ENCODE results near the gene LRRC8A.
A peak's percentile ranks its signal among the peaks of the same experiment; 100 is the strongest.
"Not testable (repeated sequence)": the region's sequence is repeated elsewhere in the genome, so short reads cannot be mapped to it uniquely, and the experiment has no call there.

The LRRC8A gene

DNA sequence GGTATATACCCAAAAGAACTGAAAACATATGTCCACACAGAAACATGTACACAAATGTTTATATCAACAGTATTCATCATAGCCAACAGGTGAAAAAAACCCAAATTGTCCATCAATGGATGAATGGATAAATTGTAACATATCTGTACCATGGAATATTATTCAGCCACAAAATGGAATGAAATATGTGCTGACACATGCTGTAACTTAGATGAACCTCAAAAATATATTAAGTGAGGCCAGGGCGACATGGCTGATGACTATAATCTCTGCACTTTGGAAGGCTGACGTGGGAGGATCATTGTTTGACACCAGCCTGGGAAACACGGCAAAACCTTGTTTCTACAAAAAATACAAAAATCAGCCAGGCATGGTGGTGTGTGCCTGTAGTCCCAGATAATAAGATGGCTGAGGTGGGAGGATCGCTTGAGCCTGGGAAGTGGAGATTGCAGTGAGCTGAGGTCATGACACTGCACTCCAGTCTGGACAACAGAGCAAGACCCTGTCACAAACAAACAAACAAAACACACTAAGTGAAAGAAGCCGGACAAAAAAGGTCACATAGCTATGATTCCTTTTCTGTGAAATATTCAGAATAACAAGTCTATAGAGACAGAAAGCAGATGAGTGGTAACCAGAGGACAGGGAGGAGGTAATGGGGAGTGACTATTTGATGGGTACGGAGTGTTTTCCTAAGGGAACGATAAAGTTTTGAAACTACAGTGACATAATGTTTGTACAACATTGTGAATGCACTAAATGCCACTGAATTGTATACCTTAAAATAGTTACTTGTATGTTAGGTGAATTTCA lies 11.6 kb upstream of the LRRC8A start:
- no peak for DNase-seq

DNA sequence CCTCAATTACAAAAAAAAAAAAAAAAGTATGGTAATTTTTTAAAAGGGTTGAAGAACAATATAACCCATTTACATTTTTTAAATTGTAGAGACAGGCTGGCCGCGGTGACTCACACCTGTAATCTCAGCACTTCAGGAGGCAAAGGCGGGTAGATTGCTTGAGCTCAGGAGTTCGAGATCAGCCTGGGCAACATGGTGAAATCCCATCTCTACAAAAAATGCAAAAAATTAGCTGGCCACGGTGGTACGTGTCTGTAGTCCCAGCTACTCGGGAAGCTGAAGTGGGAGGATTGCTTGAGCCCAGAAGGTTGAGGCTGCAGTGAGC lies 11.0 kb upstream of the LRRC8A start:
- DNase-seq, result not testable (repeated sequence)

DNA sequence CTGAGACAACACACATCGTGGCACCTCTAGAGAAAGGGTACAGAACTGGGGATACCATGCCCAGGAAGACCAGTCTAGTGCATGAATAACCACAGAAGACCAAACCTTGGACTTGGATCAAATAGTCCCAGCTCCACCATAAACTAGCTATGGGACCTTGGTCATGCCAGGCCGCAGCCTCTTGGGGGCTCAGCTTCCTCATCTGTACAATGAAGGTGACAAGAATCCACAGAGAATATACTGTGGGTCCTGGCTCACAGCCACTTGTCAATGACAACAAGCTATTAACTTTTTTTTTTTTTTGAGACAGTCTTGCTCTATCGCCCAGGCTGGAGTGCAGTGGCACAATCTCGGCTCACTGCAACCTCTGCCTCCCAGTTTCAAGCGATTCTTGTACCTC lies 4.1 kb upstream of the LRRC8A start:
- no peak for DNase-seq

DNA sequence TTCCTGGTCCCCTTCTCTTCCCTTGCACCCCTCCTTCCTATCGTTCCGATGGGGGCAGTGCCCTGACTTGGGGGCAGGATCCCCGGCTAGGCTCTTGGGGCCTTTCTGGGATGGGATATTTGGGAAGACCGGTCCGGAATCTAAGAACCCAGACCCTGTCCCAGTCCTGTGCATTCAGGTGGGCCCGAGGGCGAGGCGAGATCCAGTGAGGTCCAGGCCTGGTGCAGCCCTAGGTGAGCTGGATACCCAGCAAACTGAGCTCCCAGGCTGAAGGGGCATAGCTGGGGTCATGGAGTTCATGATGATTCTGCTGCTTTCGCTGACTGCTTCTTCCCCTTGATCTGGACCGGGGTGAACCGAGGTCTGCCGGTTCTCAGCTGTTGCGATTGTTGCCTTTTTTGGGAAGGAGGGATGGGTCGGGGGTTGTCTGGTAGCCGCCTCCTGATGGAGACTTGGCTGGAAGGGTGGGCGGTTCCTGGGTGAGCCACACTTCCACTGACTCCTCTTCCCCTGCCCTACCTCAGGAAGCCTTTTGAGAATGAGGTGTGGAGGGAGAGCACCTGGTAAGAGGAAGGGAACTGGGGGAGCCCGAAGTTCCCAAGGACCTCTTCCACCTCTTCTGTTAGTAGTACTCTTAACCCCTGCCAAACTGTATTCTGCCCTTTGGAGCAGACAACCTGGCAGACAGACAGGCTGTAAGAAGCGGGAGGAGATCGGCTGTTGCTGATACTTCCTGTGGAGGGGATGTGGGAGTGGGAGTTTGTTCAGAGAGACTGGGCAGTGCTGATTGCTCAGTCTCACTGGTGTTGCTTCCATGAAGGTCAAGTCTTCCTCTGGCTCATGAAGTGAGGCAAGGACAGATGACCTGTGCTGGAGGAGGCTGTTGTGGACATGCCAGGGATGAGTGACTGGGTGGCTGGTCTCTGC lies 1.0 kb downstream of the LRRC8A start:
- DNase-seq, result no peak

DNA sequence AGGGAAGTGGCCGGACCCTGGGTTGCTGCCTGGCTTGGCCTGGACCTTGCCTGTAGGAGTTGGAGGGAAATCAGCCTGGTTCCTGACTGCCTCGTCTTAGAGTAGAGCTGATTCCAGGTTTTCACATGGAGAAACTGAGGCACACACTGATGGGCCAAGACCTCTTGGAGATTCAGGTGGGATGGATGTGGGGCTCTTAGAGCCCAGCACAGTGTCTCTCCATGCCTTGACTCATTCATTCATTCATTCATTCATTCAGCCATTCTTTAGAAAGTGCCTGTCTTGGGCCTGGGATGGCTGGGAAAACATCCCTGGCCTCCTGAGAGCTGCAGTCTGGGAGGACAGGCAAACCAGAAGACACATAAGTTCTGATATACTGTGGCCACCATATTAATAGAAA lies 2.2 kb downstream of the LRRC8A start:
- DNase-seq, result no peak

DNA sequence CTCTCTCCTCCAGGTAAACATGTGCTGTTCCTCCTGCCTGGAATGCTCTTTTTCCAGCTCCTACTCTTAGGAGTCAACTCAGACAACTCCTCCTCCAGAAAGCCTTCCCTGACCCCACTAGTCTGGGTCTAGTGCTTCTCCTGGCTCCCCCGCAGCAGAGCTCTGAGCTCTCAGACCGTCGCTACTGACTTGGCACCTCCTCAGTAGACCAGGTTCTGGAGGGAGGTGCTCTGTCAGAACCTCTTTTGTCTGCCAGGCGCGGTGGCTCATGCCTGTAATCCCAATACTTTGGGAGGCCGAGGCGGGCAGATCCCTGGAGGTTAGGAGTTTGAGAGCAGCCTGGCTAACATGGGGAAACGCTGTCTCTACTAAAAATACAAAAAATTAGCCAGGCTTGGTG lies 3.4 kb downstream of the LRRC8A start:
- no peak for DNase-seq

DNA sequence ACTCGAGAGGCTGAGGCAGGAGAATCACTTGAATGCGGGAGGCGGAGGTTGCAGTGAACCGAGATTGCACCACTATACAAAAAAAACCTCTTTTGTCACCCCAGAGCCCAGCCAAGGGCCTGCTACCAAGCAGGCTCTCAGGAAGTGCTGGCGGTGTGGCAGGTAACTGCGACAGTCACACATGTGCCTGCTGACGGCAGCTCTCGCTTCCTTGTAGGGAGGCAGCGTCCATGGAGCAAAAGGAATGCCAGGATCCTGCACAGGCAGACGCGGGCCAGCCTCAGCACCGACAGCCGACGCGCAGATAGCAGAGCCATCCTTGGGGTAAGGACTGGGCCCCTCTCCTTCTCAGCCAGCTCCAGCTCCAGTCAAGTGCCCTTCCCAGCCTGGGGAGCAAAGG lies 3.9 kb downstream of the LRRC8A start:
- DNase-seq, result no peak

DNA sequence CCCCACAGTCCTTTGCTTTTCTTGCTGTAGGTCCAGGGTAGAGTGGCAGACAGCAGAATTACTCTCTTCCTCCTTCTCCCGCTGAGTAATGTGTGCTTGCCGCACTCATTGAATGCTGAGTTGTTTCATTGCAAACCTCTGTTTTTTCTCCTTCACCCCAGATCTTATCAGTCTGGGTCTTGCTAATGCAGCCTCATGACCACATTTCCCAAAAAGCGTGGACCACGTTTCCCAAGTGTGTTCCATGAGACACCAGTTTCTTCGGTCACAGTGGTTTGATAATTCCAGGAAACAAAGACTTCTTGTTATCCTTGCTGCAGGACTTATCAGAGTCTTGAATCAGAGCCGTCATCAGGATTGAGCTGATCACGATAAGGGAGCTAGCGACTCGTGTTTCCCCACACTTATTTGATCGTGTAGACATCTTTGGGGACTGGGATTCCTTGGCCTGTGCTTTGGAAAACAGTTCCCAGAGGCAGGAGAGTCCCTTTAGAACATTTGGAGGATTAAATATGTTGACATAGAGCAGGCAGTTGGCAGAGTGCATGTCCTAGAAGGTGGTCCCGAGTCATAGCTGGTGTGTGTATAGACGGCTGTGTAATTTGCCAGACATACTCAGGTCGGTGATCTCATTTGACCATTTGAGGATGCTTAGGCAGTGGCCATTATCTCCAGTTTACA lies 4.4 kb downstream of the LRRC8A start:
- no peak for DNase-seq

DNA sequence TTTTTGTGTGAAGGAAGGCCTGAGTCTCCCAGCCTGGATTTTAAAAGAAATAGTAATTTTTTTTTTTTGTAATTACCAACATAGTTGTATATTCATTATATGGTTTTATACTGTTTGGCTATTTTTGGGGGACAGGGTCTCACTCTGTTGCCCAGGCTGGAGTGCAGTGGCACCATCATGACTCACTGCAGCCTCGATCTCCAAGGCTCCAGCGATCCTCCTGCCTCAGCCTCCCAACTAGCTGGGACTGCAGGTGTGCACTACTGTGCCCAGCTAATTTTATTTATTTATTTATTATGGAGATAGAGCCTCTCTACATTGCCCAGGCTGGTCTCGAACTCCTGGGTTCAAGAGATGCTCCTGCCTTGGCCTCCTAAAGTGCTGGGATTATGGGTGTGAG lies 5.1 kb downstream of the LRRC8A start:
- no peak for DNase-seq

DNA sequence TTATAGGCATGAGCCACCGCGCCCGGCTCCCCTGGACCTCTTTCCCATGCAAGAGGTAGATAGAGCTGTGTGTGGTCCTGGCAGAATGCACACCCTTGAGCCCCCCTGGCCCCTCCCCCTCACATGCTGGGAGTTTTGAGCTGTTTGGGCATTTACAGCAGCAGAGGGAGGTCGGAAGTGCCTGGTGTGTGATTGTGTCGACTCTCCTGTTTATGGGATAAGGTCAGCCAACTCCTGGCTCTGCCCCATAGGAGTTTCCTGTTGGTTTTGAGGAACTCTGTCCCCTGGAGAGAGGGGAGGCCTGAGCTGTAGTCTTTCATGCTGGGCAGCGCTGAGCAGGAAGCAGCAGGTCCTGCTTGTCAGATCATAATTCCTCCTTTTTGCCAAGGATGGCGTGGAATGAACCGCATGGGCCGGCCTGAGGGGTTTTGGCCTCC lies 6.0 kb downstream of the LRRC8A start:
- DNase-seq, result no peak

DNA sequence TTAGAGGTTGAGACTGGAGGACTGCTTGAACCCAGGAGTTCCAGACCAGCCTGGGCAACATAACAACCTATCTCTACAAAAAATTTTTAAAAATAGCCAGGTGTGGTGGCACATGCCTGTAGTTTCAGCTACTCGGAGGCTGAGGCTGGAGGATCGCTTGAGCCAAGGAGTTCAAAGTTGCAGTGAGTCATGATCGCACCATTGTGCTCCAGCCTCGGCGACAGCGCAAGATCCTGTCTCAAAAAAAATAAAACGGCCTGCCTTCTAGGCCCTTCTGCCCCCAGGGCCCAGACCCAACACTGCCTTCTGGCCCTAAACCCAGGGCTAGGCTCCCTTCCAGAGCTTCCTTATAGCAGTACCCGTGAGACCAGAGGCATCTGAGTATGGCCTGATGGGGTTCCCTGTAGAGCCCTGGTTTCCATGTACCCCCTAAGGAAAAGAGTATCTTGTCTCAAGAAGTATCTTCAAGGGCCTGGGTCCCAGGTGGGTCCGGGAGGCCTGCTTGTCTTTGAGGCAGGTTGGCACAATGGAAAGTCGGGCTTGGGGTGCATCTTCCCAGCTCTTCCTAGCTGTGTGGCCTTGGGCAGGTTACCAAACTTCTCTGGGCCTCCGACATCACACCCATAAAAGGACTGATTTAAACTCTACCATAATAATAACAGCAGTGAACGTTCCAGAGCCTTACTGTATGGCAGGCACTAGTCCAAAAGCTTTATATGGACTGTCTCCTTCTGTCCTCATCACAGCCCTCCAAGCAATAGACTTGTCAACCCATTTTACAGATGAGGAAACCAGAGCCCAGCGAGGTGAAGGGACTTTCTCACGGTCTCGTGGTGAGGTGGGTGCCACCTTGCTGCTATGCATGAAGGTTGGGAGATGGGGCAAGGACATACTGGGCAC lies 9.6 kb downstream of the LRRC8A start:
- DNase-seq, result no peak

DNA sequence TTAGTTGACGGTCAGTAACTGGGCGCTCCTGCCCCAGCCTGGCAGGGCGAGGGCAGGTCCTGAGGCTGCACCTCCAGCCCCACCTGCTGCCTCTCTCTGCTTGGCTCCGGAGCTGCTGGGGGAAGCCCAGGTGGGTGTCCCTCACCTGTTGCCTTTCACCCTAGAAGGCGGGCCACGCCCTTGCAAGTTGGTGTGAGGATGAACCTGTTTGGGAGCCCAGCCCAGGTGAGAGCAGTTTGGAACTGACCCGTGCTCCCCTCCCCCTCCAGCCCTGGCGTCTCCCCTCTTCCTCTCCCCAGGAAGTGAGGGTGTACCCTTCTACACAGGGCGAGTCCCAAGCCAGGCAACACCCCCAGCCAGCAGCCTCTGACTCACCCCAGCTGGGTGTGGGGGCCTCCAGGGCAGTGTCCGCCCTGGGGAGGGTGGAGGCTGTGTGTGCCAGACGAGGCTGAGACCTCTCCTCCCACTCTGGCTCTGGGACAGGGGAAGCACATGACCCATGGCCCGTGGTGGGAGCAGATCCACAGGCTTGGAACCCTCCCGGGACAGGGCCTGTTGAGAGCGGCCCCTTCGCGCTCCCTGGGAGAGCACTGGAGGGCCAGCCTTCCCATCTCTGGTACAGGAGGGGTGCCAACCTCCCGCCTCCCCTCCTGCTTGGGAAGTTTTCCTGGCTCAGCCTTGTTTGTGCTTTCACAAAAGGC lies 10.4 kb downstream of the LRRC8A start:
- DNase-seq, result peak; percentile 69

DNA sequence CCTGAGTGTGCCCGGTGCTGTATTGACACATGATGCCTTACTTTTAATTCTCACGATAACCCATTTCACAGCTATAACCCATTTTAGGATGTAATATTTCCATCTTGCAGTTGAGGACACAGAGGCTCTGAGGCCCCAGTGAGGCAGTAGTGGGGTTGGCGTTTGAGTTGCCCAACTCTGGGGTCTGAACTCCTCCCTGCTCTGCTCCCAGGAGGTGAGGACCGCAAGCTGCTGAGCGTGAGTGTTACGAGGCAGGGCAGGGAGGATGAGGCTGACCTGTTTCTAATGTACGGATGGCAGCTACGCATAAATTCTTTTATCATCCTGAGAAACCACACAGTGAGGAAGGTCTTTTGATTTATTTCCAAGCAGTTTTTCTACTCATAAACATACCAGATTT lies 11.4 kb downstream of the LRRC8A start:
- DNase-seq, result no peak

DNA sequence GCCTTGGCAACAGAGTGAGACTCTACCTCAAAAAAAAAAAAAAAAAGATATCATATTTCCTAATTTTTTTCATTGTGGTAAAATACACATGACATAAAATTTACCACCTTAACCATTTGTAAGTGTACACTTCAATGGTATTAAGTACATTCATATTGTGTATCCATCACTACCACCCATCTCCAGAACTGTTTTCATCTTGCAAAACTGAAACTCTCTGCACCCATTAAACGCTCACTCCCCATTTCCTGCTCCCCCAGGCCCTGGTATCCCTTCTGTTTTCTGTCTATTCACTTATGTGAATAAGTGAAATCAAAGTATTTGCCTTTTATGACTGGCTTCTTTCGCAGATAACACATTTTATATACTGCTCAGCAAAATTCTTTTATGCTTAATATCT lies 12.8 kb downstream of the LRRC8A start:
- no peak for DNase-seq

DNA sequence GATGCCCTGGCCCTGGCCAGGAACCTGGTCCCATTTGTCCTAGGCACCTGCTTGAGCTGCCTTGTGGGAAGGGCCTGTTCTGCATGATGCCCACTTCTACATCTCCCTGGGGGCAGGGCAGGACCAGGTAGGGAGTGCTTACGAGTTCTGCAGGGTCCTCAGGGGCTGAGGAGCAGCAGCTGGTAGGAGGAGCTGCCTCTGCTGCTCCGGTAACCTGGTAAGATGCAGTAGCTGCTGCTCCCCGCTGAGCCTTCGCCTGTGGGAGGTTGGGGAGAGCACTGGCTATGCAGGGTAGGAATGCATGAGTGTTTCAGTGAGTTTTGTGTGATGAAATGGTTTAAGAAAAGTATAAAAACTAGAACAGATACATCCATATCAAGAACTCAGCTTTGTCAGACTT lies 13.6 kb downstream of the LRRC8A start:
- DNase-seq, result no peak

DNA sequence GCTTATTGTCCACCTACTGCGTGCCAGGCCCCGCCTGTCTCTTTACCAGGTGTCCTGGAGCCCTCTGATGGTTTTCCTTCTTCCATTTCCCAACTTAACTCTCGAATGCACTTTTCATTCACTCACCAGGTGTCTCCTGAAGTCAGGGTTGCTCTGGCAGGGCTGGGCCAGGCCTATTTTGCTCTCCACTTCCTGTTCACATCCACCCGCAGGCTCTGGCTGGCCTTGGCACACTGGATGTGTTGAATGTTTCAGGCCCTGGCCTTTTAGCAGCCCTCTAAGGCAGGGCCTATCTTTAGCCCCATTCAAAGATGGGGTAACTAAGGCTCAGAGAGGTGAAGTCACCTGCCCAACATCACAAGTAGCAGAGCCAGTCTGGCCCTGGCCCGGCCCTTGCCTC lies 16.4 kb downstream of the LRRC8A start:
- no peak for DNase-seq

DNA sequence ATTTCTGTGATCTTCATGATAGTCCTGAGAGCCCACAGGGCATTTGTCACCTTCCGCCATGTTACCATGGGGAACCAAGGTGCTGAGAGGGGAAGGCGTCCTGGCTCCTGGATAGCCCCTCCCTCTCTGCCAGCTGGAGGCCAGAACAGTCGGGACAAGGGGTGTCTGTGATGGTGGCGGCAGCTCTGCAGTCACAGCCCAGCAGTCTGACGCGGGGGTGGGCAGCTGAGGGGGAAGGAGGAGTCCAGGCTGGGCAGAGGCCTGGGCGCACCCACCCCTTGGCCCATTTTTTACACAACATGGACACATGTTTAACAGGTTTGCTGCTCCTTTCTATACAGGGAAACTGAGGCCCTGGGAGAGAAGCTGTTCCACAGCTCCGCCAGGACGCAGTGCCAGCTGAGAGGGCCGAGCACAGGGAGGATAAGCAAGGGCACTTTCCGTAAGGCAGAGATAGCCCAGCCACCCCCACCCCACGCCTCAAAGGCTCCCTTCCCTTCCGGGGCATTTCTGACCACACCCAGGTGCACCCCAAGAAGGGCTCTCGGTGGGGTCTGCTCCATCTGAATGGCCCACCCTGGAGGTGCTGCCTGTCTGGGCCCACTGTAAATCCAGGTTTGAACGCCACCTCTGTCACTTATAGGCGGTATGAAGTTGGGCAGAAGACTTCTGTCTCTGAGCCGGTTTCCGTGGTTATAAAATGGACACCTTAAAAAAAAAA lies 17.1 kb downstream of the LRRC8A start:
- no peak for DNase-seq

DNA sequence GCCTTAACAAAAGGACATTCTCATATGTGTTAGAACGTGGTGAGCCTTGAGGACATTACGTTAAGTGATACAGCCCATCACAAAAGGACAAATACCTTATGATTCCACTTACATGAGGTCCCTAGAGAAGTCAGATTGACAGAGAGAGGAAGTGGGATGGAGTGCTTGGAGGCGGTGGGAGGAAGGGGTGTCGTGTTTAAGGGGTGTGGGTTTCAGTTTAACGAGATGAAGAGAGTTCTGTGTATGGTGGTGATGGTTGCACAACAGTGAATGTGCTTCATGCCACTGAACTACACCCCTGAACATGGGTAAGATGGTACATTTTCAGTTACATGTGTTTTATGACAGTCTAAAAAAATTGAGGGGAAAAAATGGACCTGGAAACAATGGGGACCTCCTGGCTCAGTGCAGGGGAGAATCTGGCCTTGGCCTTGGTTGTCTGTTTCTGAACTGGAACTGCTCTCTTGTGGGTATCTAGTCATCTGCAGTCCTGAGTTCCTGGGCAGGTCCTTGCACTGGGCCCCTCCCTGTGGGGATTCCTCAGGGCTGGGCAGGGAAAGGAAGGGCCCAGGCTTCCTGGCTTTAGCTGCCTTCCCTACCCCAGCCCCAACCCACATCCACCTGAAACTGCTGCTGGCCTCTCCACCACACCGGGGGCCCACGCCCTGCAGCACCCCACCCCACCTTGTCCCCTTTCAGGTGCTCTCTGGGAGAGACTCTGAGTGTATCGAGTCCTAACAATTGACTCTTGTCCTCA lies 17.8 kb downstream of the LRRC8A start:
- DNase-seq, result no peak

DNA sequence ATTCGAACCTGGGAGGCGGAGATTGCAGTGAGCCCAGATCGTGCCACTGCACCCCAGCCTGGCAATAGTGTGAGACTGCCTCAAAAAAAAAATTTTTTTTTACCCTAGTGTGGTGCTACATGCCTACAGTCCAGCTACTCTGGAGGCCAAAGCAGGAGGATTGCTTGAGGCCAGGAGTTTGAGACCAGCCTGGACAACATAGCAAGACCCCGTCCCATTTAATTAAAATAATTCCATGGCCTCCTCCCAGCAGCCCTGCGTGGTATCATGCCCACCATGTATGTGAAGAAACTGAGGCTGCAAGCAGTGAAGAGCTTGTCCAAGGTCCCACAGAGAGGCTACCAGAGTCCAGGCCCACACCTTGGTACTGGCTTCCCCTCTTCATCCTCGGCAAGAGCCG lies 19.4 kb downstream of the LRRC8A start:
- DNase-seq, result no peak

DNA sequence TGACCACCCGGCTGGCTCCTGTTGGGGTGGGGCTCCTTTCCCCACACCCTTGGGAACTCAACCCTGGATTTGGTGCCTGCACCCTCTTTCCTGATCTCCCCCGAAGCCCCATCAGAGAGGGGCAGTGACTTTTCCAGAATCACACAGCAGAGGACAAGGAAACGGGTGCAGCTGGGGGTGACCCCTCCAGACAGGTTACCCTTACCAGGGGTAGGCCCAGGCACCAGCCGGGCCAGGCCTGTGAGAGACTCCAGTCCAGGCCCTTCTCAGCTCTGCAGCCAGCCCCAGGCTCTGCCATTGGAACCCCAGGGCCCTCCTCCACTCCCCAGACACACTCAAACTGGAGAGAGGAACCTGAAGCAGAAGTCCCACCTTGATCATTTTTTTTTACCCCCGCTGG lies 19.9 kb downstream of the LRRC8A start:
- DNase-seq, result no peak
